ENCODE data around the gene CRP.

CRP gene, protein sequence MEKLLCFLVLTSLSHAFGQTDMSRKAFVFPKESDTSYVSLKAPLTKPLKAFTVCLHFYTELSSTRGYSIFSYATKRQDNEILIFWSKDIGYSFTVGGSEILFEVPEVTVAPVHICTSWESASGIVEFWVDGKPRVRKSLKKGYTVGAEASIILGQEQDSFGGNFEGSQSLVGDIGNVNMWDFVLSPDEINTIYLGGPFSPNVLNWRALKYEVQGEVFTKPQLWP

DNA sequence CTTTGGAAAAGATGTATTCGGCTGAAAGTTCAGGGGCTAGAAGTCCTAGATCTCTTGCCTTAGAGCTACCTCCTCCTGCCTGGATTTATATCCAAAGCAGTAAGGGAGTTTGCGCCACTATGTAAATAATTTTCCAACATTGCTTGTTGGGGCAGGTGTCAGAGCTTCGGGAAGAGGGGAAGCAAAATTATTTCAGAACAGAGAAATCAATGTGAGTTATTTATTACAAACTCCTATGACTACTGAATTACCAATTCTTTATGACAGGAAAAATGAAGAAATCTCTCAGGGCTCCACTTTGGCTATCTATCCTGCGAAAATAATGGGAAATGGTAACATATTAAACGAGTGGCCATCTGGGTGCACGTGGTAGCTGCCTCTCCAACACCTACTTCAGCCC, at the start of gene CRP:
Gene CRP, minus strand, starts transcription at position 61 of the 400 bp plus-strand sequence. CDS start 104 bp downstream, outside the sequence.
- TF ChIP-seq, protein P1, sequence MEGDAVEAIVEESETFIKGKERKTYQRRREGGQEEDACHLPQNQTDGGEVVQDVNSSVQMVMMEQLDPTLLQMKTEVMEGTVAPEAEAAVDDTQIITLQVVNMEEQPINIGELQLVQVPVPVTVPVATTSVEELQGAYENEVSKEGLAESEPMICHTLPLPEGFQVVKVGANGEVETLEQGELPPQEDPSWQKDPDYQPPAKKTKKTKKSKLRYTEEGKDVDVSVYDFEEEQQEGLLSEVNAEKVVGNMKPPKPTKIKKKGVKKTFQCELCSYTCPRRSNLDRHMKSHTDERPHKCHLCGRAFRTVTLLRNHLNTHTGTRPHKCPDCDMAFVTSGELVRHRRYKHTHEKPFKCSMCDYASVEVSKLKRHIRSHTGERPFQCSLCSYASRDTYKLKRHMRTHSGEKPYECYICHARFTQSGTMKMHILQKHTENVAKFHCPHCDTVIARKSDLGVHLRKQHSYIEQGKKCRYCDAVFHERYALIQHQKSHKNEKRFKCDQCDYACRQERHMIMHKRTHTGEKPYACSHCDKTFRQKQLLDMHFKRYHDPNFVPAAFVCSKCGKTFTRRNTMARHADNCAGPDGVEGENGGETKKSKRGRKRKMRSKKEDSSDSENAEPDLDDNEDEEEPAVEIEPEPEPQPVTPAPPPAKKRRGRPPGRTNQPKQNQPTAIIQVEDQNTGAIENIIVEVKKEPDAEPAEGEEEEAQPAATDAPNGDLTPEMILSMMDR (IDR thresholded peaks at IDR 0.05; ENCODE audit: borderline replicate concordance, control extremely low read depth, extremely low read depth, insufficient read depth, missing control alignments): no peak
- in situ Hi-C loops (cut with MboI; ENCODE audit: low sequenced_read_pairs, unreplicated experiment): no loop called here
- no peak for DNase-seq (ENCODE audit: low spot score)

DNA sequence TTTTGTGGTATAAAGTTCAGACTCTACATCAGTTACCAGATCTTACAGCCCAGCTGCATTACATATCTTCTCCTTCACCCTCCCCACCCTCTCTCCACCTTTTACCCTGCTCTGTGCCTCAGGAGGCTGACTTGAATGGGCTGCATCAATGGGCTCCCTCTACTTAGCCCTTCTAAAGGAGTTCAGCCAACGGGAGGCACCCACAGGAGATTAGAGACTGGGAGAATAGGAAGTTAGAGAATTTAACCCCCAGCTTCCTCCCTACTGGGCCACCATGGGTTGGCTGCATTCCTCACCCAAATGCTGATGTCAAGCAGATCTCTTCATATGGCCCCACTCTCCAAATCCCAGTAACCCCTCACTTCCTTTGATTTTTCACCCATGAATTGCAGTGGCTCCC, 49.3 kb upstream of the CRP start:
- no peak for DNase-seq (ENCODE audit: low spot score)
- in situ Hi-C loops (cut with MboI; ENCODE audit: low sequenced_read_pairs, unreplicated experiment): no loop called here
- TF ChIP-seq, protein P1 (IDR thresholded peaks at IDR 0.05; ENCODE audit: borderline replicate concordance, control extremely low read depth, extremely low read depth, insufficient read depth, missing control alignments): no peak

- in situ Hi-C loops (cut with MboI; ENCODE audit: low sequenced_read_pairs, unreplicated experiment): no loop called here
- TF ChIP-seq, protein P1 (IDR thresholded peaks at IDR 0.05; ENCODE audit: borderline replicate concordance, control extremely low read depth, extremely low read depth, insufficient read depth, missing control alignments): no peak
- DNase-seq (ENCODE audit: low spot score): no peak
These were observed 42.0 kb upstream of the CRP start for GRCh38 chr1:159756397-159756796.

- no peak for DNase-seq (ENCODE audit: low spot score)
- in situ Hi-C loops (cut with MboI; ENCODE audit: low sequenced_read_pairs, unreplicated experiment): no loop called here
- TF ChIP-seq, protein P1 (IDR thresholded peaks at IDR 0.05; ENCODE audit: borderline replicate concordance, control extremely low read depth, extremely low read depth, insufficient read depth, missing control alignments): no peak
These were observed 41.1 kb upstream of the CRP start for GRCh38 chr1:159755451-159756007.

DNA sequence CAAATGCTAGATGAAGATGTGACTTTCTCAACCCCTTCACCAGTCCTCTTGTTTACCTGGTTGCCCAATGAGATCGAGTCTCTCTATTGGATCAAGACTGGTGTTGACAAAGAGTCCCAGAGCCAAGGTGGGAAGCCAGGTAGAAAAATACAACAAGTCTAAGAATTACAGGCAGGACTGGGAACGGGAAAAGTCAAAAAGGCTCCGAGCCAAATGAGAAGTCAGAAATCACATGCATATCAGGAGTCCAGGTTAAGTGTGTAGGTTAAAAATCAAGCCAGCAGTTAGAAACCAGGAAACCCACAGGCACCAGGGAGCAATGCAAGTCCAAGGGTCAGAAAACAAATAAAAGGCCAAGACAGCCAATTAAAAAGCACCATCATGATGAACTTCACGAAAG, 39.0 kb upstream of the CRP start:
- in situ Hi-C loops (cut with MboI; ENCODE audit: low sequenced_read_pairs, unreplicated experiment): no loop called here
- TF ChIP-seq, protein P1 (IDR thresholded peaks at IDR 0.05; ENCODE audit: borderline replicate concordance, control extremely low read depth, extremely low read depth, insufficient read depth, missing control alignments): no peak
- no peak for DNase-seq (ENCODE audit: low spot score)

- DNase-seq (ENCODE audit: low spot score): no peak
- TF ChIP-seq, protein P1 (IDR thresholded peaks at IDR 0.05; ENCODE audit: borderline replicate concordance, control extremely low read depth, extremely low read depth, insufficient read depth, missing control alignments): no peak
- in situ Hi-C loops (cut with MboI; ENCODE audit: low sequenced_read_pairs, unreplicated experiment): no loop called here
These were observed 37.8 kb upstream of the CRP start for GRCh38 chr1:159752135-159752580.

Measured in GM13976 (cell line).